Measurements from ENCODE around the gene AP1AR. TPM values are rescaled to one million over a fixed set of nuclear protein-coding genes. Genes with fewer than 3 reads are reported as not detected.

Gene AP1AR
- total and polyA plus RNA-seq, 8 donors, result 4.5 to 11.4 (median 8.0) TPM

- TF ChIP-seq CTCF (IDR thresholded peaks at IDR 0.05), result no peak
- ATAC-seq, result no peak
- no peak overlapping the region for H3K4me3 ChIP-seq
- 34 to 73% methylated on average over 1 of the region's 1 CpG for WGBS, 2 donors
- H3K27me3 ChIP-seq, result no peaks in the 10 kb centered on the region
- no peak overlapping the region for H3K27ac ChIP-seq
- intact Hi-C loops (cut with DNase I), result no loop called here
- no peaks in the 10 kb centered on the region for H3K9me3 ChIP-seq
- FAIRE-seq, result no peak
- H3K4me1 ChIP-seq, result no peaks in the 10 kb centered on the region
- H3K36me3 ChIP-seq, result no peaks in the 10 kb centered on the region
- no peak for DNase-seq
These were observed 20.8 kb upstream of the AP1AR start for GRCh38 chr4:112210777-112211176.

DNA sequence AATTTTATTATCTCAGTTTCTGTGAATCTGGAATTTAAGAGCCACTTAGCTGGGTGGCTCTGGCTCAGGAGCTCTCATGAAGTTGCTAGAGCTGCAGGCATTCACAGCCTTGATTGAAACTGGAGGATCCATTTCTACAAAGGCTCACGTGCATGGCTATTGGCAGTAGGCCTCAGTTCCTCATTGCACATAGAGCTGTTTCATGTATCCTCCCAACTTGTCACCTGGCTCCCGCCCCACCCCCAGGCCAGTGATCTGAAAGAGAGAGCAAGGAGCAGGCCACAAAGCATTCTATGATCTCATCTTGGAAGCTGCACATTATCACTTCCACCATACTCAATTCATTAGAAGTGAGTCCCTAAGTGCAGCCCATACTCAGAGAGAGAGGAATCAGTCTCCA lies 18.5 kb upstream of the AP1AR start:
- no peak for FAIRE-seq
- Histone ChIP-seq H3K27ac (no peak overlapping the region), H3K9me3 (no peaks in the 10 kb centered on the region), H3K4me3 (no peak overlapping the region), H3K36me3 (no peaks in the 10 kb centered on the region), H3K4me1 (no peaks in the 10 kb centered on the region), H3K27me3 (no peaks in the 10 kb centered on the region)
- WGBS, 2 donors, result 68 to 72% methylated on average over 2 of the region's 2 CpGs
- intact Hi-C loops (cut with DNase I), result no loop called here
- no peak for ATAC-seq
- TF ChIP-seq CTCF (IDR thresholded peaks at IDR 0.05), result no peak
- DNase-seq, result no peak

- no peaks in the 10 kb centered on the region for H3K36me3 ChIP-seq
- ATAC-seq (no peak), FAIRE-seq (no peak), DNase-seq (no peak)
- no peak overlapping the region for H3K27ac ChIP-seq
- TF ChIP-seq CTCF (IDR thresholded peaks at IDR 0.05), result no peak
- H3K9me3 ChIP-seq, result no peaks in the 10 kb centered on the region
- WGBS, 2 donors, result 71 to 89% methylated on average over 3 of the region's 3 CpGs
- no peak overlapping the region for H3K4me3 ChIP-seq
- H3K27me3 ChIP-seq, result no peaks in the 10 kb centered on the region
- intact Hi-C loops (cut with DNase I), result no loop called here
- H3K4me1 ChIP-seq, result no peaks in the 10 kb centered on the region
These were observed 17.7 kb upstream of the AP1AR start for GRCh38 chr4:112213856-112214255.

DNA sequence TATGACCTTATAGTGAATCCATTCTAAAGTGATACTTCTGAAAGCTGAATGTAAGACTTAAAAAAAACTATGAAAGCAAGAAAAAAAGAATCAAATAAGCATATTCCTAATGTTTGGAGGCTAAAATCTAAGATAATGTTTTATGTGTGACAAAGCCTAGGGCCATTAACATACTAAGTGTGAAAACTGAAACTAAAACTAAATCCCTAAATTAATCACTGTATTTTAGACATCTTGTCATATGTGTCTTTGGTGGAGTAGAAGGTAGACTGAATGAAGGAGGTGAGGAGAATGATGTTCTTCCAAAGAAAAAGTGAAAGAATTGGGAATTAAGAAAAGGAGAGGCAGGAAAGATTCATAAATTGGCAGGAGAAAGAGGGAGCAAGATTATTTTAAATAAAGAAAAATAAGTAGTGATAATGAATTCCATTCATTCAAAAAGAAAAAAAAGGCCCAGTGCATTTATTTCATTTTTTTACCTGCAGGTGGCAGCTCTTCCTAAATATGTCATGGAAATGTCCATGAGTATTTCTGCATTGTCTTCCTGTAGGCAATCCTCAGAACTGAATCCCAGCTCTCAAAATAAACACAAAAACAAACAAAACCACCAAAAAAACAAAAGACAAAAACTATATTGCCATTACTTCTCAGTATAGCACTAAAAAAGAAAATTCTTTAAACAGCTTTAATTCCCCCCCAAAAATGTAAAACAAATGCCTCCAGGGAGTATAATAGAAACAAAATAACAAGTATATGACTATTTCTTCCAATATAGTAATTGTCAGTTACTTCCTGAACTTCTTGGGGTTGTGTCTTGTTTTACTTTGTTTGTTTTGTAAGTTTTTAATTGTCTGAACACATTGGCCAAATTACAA lies 17.0 kb upstream of the AP1AR start:
- Histone ChIP-seq H3K4me1 (no peaks in the 10 kb centered on the region), H3K9me3 (no peaks in the 10 kb centered on the region), H3K27ac (no peak overlapping the region), H3K27me3 (no peaks in the 10 kb centered on the region), H3K4me3 (no peak overlapping the region), H3K36me3 (no peaks in the 10 kb centered on the region)
- intact Hi-C loops (cut with DNase I), result no loop called here
- FAIRE-seq, result peak; percentile 60
- peak in 2 of 4 donors; percentile 26 to 46 for TF ChIP-seq CTCF (IDR thresholded peaks at IDR 0.05)
- peak; percentile 48 to 74 (median 66) for ATAC-seq
- DNase-seq, result no peak

DNA sequence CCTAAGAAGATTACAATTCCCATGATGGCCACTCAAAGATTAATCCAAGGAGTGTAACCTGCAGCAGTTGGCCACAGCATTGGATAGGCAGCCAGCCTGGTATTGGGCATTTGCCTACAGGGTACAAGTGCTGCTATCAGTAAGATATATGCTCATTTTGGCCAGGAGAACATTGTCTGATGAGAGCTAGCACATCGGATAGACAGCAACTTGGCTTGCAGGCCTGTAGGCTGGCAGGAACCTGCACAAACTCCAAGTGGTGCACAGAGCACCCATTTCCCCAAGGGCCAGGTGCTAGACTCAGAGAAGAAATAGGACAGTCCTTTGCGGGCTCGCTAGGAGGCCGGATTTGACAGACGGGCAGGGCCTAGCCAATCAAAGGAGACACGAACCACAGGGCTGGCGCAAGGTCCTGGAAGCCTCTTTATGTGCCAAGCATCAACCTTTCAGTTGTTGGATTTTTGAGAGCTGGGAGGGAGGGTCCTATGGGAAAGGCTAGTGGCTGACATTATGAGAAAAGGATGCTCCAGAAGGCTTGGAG lies 11.7 kb upstream of the AP1AR start:
- H3K4me3 ChIP-seq, result no peak overlapping the region
- WGBS, 2 donors, result 75 to 90% methylated on average over 7 of the region's 7 CpGs
- ATAC-seq, result no peak
- TF ChIP-seq CTCF (IDR thresholded peaks at IDR 0.05), result no peak
- H3K9me3 ChIP-seq, result no peaks in the 10 kb centered on the region
- H3K36me3 ChIP-seq, result no peaks in the 10 kb centered on the region
- H3K27ac ChIP-seq, result no peak overlapping the region
- intact Hi-C loops (cut with DNase I), result no loop called here
- no peak for FAIRE-seq
- no peaks in the 10 kb centered on the region for H3K27me3 ChIP-seq
- DNase-seq, result no peak
- H3K4me1 ChIP-seq, result no peaks in the 10 kb centered on the region

All from pancreas (tissue), 10 donors.